Stimulated activated effector memory CD8-positive, alpha-beta T cell treated with anti-CD3 and anti-CD28 coated beads, Interleukin-12 subunit alpha, Interleukin-12 subunit beta, amount 100 ng/mL, for 72 hours (primary cell): ENCODE results near the gene HDAC4.

Experiments used
- ATAC-seq: fragments of 150-1000 bp; cut with Tn5 transposase; 2 replicates; pipeline ENCODE4 v1.10.0; 2021
- DNase-seq, 2 donors: peaks; one replicate each; pipeline ENCODE4 v3.0.0; 2021 to 2022; ENCODE audit warnings: low spot score in 2 of 2
- H3K27ac Mint-ChIP-seq: one replicate; pipeline ENCODE4 v1.8.0; 2022; ENCODE audit warnings: mild to moderate bottlenecking, mixed read lengths
- H3K36me3 Mint-ChIP-seq: one replicate; pipeline ENCODE4 v1.8.0; 2022; ENCODE audit warnings: mild to moderate bottlenecking, mixed read lengths
- H3K4me1 Mint-ChIP-seq: one replicate; pipeline ENCODE4 v1.8.0; 2022; ENCODE audit warnings: mixed read lengths
- H3K4me3 Mint-ChIP-seq: one replicate; pipeline ENCODE4 v1.8.0; 2022; ENCODE audit warnings: mild to moderate bottlenecking, mixed read lengths
- H3K9me3 Mint-ChIP-seq: one replicate; pipeline ENCODE4 v1.8.0; 2022; ENCODE audit warnings: mixed read lengths

Gene HDAC4

DNA sequence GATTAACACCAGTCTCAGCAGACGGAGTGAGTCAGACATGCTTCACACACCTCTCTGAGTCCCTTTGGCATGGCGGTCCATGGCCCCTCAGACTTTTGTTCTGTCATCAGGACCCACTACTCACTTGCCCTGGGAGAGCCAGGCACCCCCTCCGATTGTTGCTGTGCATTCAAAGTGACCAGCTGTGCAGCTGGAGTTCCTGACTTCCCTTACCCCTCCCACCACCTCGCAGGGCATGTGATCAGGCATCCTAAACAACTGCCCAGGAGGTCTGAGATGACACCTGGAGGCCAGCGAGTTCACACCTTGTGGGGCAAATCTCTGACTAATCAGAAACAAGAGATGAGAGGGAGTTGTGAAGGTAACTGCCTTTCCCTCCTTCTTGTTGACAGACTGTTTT lies 35.3 kb upstream of the HDAC4 start:
- H3K4me3 Mint-ChIP-seq: no peak overlapping the region
- peaks cover 4% of the 10 kb centered on the region for H3K9me3 Mint-ChIP-seq
- no peak overlapping the region for H3K27ac Mint-ChIP-seq
- no peak for ATAC-seq
- H3K36me3 Mint-ChIP-seq: no peaks in the 10 kb centered on the region
- H3K4me1 Mint-ChIP-seq: peaks cover 23% of the 10 kb centered on the region
- DNase-seq: no peak

DNA sequence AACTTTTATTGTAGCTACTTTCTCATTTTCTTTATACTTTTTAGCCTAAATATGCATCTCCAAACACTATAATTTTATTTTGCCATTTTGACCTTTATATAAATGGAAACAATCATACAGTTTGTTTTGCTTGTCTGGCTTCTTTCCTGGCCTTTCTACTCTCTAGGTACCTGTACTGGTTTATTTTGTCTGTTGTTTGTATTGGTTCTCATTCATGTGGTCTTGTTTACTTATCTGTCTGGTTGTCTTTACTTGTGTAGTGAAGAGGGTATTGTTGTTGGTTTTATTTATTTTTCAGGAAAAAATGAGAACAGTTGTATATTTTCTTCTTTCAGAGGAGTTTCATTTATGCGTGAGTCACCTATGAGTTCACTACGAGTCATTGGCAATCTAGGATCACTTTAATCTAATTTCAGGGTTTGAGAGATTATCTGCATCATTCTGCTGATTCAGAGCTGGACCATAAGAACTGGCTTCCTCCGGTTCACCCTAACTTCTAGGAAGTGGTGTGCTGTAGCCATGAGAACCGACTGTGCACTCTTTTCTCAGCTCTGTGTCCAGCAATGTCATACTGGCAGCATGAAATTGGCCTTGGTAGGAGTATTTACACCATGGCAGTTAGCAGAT lies 33.1 kb upstream of the HDAC4 start:
- H3K27ac Mint-ChIP-seq: no peak overlapping the region
- H3K4me3 Mint-ChIP-seq: no peak overlapping the region
- no peaks in the 10 kb centered on the region for H3K36me3 Mint-ChIP-seq
- no peak for DNase-seq
- peak; percentile 94 for ATAC-seq
- peaks cover 4% of the 10 kb centered on the region for H3K9me3 Mint-ChIP-seq
- peaks cover 6% of the 10 kb centered on the region for H3K4me1 Mint-ChIP-seq

DNA sequence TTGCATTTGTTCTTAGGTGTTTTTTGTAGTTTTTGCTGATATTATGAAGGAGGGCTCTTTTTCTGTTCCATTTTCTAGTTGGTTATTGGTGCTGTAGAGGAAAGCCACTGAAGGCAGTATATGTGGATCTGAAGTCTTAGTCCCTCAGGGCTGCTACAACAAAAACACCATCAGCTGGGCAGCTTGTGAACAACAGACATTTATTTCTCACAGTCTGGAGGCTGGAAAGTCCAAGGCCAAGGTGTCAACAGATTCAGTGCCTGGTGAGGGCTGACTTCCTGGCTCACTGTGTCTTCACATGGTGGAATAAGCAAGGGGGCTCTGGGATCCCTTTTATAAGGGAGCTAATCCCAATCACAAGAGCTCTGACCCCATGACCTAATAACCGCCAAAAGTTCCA lies 31.4 kb upstream of the HDAC4 start:
- peaks cover 6% of the 10 kb centered on the region for H3K4me1 Mint-ChIP-seq
- H3K4me3 Mint-ChIP-seq: no peak overlapping the region
- DNase-seq (no peak), ATAC-seq (no peak)
- H3K9me3 Mint-ChIP-seq: peaks cover 4% of the 10 kb centered on the region
- no peak overlapping the region for H3K27ac Mint-ChIP-seq
- H3K36me3 Mint-ChIP-seq: no peaks in the 10 kb centered on the region

DNA sequence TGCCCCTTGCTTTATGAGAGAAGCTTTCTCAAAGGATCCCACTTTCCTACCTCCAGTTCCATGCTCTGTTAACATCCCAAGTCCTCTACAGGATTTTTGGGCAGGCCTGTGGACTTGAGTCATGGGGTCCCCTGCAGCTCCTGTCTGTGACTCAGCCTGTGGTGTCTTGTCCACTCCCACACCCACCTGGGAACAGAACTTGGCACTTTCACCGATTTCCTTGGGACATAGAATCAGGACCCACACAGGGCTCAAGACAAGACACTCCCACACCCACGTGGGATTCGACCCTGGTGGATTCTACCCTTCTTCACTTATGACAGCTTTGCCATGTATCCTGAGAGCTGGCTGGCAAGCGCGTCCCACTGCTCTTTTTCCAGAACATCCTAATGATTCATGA lies 30.7 kb upstream of the HDAC4 start:
- no peaks in the 10 kb centered on the region for H3K36me3 Mint-ChIP-seq
- H3K4me1 Mint-ChIP-seq: peaks cover 6% of the 10 kb centered on the region
- H3K27ac Mint-ChIP-seq: no peak overlapping the region
- no peak overlapping the region for H3K4me3 Mint-ChIP-seq
- DNase-seq (no peak), ATAC-seq (no peak)
- H3K9me3 Mint-ChIP-seq: peaks cover 4% of the 10 kb centered on the region

DNA sequence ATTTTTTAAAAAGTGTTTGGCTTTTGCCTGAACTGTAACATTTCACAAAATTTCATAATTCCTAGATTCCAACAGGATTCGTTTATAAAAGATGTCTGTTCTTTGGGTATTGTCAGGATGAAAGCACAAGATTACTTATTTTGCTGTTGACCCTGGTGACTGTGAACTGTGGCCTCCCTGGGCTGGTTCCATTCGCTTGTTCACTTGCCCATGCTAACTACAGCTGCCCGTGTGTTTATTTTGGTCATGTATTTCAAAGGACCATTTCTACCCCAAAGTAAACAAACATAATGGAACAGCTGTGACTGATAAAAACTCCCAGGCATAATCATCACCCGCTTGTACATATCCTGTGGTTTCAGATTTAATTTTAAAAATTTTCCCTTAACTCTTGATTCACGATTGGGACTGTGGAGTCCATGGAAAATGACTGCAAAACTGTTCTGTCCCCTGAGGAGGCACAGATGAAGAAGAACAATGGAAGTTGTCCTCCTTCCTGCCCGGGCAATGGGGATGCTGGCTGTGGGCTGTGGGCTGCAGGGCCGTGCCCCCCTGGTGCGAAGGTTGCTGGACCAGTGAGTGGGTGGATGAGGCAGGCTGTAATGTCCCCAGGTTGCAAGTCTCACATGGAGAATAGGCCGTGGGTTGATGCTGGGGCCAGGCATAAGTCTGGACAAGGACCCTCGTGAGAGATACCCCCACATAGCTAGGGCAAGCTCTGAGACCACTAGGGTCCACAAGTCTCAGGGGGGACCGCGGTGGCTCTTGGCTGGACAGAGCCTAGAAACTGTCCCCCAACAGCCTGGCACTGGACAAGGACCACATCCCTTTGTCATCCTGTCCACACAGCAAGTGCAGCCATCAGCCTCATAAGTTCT lies 28.9 kb upstream of the HDAC4 start:
- no peak overlapping the region for H3K4me3 Mint-ChIP-seq
- peaks cover 6% of the 10 kb centered on the region for H3K4me1 Mint-ChIP-seq
- no peak overlapping the region for H3K27ac Mint-ChIP-seq
- H3K9me3 Mint-ChIP-seq: peaks cover 4% of the 10 kb centered on the region
- DNase-seq: no peak
- no peak for ATAC-seq
- no peaks in the 10 kb centered on the region for H3K36me3 Mint-ChIP-seq

DNA sequence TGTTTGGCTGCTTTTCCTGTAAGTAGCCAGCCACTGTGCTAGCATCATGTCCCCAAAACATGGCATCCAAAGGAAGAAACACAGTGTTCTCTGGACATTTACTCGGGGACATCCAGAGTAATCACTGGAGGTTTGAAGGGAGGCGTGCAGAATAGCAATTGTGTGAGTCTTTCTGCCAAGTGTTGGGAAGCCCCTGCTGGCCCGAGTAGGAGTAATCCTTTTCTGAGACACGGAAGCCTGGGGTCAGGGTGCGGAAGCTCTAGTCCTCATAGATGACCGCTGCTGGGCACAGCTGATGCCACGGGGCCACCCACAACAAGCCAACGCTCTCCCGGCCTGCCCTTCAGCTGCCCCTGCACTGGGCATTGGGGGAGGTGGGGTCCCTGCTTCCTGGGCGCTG lies 24.8 kb upstream of the HDAC4 start:
- Mint-ChIP-seq H3K36me3 (no peaks in the 10 kb centered on the region), H3K4me1 (no peaks in the 10 kb centered on the region), H3K27ac (no peak overlapping the region), H3K9me3 (no peaks in the 10 kb centered on the region), H3K4me3 (no peak overlapping the region)
- DNase-seq (no peak), ATAC-seq (no peak)

DNA sequence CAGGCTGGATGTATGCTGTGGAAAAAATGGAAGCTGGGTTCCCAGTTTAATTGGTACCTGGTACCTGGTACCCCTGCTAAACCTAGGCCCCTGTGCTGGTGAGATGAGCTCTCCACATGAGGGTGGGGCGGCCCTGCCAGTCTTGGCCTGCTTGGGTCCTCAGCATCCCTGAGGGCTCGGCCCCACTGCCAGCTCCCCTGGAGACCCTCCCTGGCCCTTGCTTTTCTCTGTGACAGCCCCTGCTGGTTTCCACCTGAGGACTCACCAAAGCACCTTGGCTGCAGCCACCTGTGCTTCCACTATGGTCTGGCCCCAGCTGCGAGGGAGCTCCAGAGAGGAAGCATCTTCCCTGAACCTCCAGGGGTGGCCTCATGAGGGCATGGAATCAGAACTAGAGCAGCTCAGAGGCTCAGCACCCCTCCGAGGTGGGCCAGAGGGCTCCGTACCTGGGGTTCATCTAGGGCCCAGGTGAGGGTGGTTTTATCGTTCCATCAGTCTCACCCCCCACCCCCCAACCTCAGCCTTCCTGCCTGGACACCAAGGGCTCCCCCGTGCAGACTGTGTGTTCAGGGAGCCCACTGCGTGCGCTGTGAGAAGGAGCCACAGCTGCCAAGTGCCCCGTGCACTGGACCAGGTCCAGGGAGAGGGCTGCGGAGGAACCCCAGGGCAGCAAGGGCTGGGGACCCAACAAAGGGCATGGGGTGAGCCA lies 23.7 kb upstream of the HDAC4 start:
- H3K9me3 Mint-ChIP-seq: no peaks in the 10 kb centered on the region
- DNase-seq (no peak), ATAC-seq (peak; percentile 31)
- no peaks in the 10 kb centered on the region for H3K36me3 Mint-ChIP-seq
- no peaks in the 10 kb centered on the region for H3K4me1 Mint-ChIP-seq
- H3K27ac Mint-ChIP-seq: no peak overlapping the region
- H3K4me3 Mint-ChIP-seq: no peak overlapping the region

DNA sequence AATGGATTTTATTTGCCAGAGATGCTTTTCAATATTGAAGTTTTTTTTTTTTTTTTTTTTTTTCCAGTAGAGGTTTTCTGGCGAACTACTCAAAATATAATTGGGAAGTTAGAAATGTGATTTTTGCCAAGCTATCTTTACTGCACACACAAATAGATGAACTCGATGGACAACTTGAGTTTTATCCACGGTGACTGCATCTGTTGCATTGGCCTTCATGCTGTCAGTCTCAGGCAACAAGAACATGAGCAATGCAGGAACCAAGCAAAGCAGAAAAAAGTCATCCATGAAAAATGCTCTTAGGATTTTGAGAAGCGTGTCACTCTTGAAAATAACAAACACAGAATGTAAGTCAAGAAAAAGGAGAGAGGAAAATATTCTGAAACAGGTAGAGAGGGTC lies 22.7 kb upstream of the HDAC4 start:
- no peak overlapping the region for H3K27ac Mint-ChIP-seq
- H3K4me3 Mint-ChIP-seq: no peak overlapping the region
- no peak for ATAC-seq
- DNase-seq: no peak
- no peaks in the 10 kb centered on the region for H3K9me3 Mint-ChIP-seq
- no peaks in the 10 kb centered on the region for H3K36me3 Mint-ChIP-seq
- H3K4me1 Mint-ChIP-seq: no peaks in the 10 kb centered on the region

DNA sequence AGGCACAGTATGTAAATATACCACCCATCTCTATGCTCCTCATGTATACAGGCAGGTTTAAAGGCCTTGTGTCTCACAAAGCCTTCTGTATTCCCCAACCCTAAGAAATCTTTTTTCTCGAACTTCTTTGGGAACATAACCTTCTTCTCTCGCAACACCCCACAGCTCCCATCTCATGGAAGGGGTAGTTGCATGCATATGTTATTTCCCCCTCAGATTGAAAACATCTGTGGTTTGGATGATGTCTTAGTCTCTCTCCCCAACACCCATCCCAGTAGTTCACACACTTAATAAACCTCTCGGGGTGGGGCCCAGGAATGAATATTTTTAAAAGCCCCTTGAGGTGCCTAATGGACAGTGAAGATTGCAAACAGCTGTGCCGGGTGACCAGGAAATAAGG lies 21.0 kb upstream of the HDAC4 start:
- H3K4me1 Mint-ChIP-seq: no peaks in the 10 kb centered on the region
- H3K4me3 Mint-ChIP-seq: no peak overlapping the region
- no peak overlapping the region for H3K27ac Mint-ChIP-seq
- DNase-seq: no peak
- no peak for ATAC-seq
- H3K9me3 Mint-ChIP-seq: no peaks in the 10 kb centered on the region
- no peaks in the 10 kb centered on the region for H3K36me3 Mint-ChIP-seq

DNA sequence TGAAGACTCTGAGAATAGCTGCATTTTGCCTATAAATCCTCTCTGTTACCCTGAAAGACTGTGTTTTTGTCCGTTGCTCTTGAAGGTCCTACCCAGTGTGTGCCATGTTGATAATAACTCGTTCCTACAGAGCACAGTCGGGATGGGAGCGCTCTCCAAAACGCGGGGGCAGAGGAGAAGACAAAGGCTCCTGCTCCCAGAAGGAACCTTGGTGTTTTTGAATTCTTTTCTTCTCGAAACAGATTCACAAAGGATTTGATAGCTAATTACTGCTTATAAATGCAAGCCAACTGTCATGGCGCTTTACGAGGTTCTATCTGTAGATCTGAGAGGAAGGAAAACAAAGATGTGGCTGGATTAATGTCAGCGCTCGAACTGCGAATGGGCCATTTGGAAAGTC lies 19.3 kb upstream of the HDAC4 start:
- no peaks in the 10 kb centered on the region for H3K36me3 Mint-ChIP-seq
- H3K4me3 Mint-ChIP-seq: no peak overlapping the region
- H3K9me3 Mint-ChIP-seq: no peaks in the 10 kb centered on the region
- no peaks in the 10 kb centered on the region for H3K4me1 Mint-ChIP-seq
- DNase-seq: no peak
- H3K27ac Mint-ChIP-seq: no peak overlapping the region
- no peak for ATAC-seq

DNA sequence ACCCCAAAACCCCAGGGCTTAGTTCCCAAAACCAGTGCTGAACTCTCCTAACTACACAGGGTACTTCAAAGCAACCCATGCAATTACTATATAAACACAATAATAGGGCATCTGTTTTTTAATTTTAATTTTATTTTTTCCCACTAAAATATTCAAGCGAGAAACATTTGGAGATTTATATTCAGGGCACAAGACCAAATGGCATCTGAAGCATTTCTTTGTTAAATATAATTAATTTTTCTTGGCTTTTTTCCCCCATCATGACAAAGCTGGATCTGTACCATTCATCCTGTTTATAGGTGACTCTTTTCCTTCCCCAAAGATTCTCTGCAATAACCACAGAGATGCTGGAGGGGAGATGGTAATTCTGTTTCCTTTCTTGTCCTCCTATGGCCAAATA lies 18.1 kb upstream of the HDAC4 start:
- no peak overlapping the region for H3K4me3 Mint-ChIP-seq
- H3K4me1 Mint-ChIP-seq: peaks cover 3% of the 10 kb centered on the region
- H3K9me3 Mint-ChIP-seq: peaks cover 4% of the 10 kb centered on the region
- no peaks in the 10 kb centered on the region for H3K36me3 Mint-ChIP-seq
- no peak for ATAC-seq
- DNase-seq: no peak
- H3K27ac Mint-ChIP-seq: no peak overlapping the region

DNA sequence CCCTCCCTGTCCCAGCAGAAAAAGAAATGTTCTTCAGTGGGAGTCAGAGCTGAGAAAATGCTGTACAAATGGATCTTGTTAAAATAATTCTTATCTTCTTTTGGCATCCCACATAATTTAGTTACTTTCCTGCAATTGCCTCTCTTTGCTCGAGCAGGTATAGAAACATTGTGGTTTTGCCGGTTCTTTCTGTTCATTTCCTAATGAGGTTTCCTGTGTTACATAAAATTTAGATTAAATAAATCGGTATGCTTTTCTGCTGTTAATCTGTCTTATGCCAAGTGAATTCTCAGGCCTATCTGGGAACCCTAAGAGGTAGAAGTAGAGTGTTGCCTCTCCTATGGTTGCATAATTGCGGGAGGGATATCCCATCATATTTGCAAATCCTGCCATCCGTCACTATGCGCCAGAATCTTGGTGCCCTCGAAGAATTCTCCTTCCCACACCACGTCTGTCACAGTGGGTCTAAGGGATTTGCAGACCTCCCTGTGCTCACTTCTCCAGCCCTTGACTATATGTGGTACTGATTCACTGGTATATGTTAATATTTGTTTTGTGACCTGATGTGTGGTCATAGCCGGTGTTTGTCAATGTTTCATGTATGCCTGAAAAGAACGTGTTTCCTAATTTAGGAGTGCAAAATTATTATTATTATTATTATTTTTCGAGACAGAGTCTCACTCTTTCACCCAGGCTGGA lies 12.2 kb upstream of the HDAC4 start:
- ATAC-seq (no peak), DNase-seq (no peak)
- H3K9me3 Mint-ChIP-seq: peaks cover 5% of the 10 kb centered on the region
- H3K27ac Mint-ChIP-seq: peak overlapping the region; percentile 37
- peaks cover 33% of the 10 kb centered on the region for H3K4me1 Mint-ChIP-seq
- no peak overlapping the region for H3K4me3 Mint-ChIP-seq
- no peaks in the 10 kb centered on the region for H3K36me3 Mint-ChIP-seq

DNA sequence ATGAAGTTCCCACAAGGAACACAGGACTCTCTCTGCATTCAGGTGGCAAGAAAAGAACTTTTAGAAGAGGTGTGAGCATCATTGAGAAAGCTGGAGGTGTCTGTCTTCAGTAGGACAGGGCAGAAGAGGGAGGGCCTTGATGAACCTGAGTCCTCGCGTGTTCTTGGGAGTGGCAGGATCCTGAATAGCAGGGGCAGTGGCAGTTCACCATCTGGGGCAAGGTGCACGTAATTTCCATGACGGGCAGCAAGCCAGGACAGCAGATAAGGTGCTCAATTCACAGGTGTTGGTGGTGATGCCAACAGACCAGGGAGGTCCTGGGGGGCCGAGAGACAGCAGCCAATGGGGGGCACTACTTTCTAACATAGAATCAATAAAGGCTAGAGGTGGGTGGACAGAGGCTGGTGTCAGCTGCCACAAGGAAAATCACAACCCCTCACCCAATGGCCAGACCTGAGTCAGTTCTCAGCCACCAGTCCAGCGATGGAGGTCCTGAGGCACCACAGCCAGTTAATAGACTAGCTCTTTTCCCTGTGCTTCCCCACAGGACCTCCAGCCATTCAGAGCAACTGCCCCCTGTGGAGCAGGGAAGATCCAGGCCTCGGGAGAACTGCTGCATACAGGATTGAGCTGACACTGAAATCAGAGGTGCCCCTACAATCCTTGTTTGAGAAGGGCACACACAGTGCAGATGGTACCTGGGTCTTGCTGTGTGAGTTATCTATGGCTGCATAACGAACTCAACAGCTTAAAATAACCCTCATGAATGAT lies 10.9 kb upstream of the HDAC4 start:
- H3K9me3 Mint-ChIP-seq: peaks cover 5% of the 10 kb centered on the region
- no peaks in the 10 kb centered on the region for H3K36me3 Mint-ChIP-seq
- H3K4me1 Mint-ChIP-seq: peaks cover 33% of the 10 kb centered on the region
- H3K4me3 Mint-ChIP-seq: no peak overlapping the region
- ATAC-seq (no peak), DNase-seq (no peak)
- peak overlapping the region; percentile 7 for H3K27ac Mint-ChIP-seq

DNA sequence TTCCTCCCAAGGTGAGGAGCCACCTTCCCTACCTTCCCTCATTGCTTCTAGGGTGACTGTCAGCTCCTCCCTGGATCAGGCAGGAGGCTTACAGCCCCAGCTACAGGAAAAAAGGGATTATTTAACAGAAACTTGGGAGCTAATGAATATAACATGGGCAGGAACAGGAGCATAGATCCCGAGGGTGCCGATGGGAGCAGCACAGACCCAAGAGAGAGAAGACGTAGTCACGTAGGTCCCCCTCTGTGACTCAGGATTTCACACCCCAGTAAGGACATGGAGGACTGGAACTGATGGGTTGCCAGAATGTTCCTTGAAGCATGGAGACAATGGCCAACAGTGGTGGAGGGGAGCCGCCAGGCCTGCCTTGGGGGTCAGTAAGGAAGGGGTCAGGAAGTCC lies 10.3 kb upstream of the HDAC4 start:
- Mint-ChIP-seq H3K4me1 (peaks cover 33% of the 10 kb centered on the region), H3K4me3 (no peak overlapping the region), H3K9me3 (peaks cover 5% of the 10 kb centered on the region), H3K27ac (peak overlapping the region; percentile 7), H3K36me3 (no peaks in the 10 kb centered on the region)
- ATAC-seq (no peak), DNase-seq (no peak)

DNA sequence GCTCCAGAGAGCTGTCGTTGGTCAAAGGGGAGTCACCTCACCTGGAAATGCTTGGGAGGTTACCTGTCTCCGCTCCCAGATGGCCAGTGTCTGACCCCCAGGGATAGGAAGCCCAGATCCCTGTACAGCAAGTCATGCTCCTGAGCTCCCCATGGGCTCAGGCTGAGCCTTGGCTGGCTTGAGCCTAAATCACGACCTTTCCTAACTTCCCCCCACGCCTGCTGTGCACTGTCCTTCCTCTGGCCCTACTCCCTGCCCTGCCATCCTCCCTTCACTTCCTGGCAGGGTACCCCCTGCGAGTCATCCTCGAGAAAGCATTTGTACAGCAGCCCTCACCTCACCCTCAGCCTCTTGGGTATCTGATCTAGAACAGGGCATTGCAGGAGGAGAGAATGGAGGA lies 9.2 kb upstream of the HDAC4 start:
- peaks cover 33% of the 10 kb centered on the region for H3K4me1 Mint-ChIP-seq
- H3K4me3 Mint-ChIP-seq: no peak overlapping the region
- H3K27ac Mint-ChIP-seq: no peak overlapping the region
- ATAC-seq: no peak
- no peaks in the 10 kb centered on the region for H3K36me3 Mint-ChIP-seq
- DNase-seq: no peak
- peaks cover 5% of the 10 kb centered on the region for H3K9me3 Mint-ChIP-seq
